ENCODE data around the gene PKN1. TPM values are rescaled to one million over a fixed set of nuclear protein-coding genes. Genes with fewer than 3 reads are reported as not detected.
A peak's percentile ranks its signal among the peaks of the same experiment; 100 is the strongest.

Gene PKN1
- total and polyA plus RNA-seq, 2 of the 4 experiments (the other 2 are of a cell fraction) = 39.1 to 41.4 TPM

GRCh38 chr19:14413693-14414181 lies 19.4 kb upstream of the PKN1 start:
- ChIA-PET CTCF (interaction anchor here (0.8 kb wide), 1 partner anchor 9 kb away, joined by 7 read pairs; no protein-coding TSS in a partner anchor), POLR2A (ENCODE audit: unreplicated experiment) (no interaction called here)
- peak overlapping the region; percentile 55 for H2AK9ac ChIP-seq (replicated peaks; ENCODE audit: low read depth, low read length, poor library complexity)
- no peak overlapping the region for H3K9ac ChIP-seq (ENCODE audit: low read depth, low read length)
- no peaks in the 10 kb centered on the region for H3K9me3 ChIP-seq (ENCODE audit: control insufficient read depth, insufficient read depth, low read length)
- peaks cover 0 to 47% of the 10 kb centered on the region in 2 experiments; a peak in 3 of 4 replicates for H3K79me1 ChIP-seq (ENCODE audit: low read depth in 1 of 2, low read length in 2 of 2)
- no TSS peak for BruUV-seq (replicated peaks)
- peaks cover 42% of the 10 kb centered on the region for H3K36me3 ChIP-seq (ENCODE audit: control insufficient read depth, insufficient read depth, low read length)
- H4K20me1 ChIP-seq (ENCODE audit: insufficient read depth, low read length) = peaks cover 83% of the 10 kb centered on the region
- H2BK15ac ChIP-seq (ENCODE audit: low read depth, low read length) = no peak overlapping the region
- peaks cover 9% of the 10 kb centered on the region; the same call in 1 of the 2 replicates for H3K9me1 ChIP-seq (ENCODE audit: insufficient read depth, low read length)
- H3K18ac ChIP-seq (ENCODE audit: low read depth, low read length) = no peak overlapping the region
- H3K27me3 ChIP-seq (ENCODE audit: control insufficient read depth, insufficient read depth, low read length) = no peaks in the 10 kb centered on the region
- H2BK5ac ChIP-seq (ENCODE audit: low read depth, low read length, poor library complexity, severe bottlenecking) = no peak overlapping the region
- no peak for TF ChIP-seq SMC3 (IDR thresholded peaks at IDR 0.05; ENCODE audit: low read depth, low read length)
- TF ChIP-seq RCOR1 (IDR thresholded peaks at IDR 0.05; ENCODE audit: insufficient replicate concordance, low read length) = no peak
- no peak for TF ChIP-seq ELK1 (IDR thresholded peaks at IDR 0.05; ENCODE audit: borderline replicate concordance, low read depth, low read length)
- no peak for TF ChIP-seq RFX5 (IDR thresholded peaks at IDR 0.05; ENCODE audit: low read depth, low read length)
- DNase-seq = peak; percentile 50
- H2BK20ac ChIP-seq (ENCODE audit: low read depth, low read length) = no peak overlapping the region
- intact Hi-C loops (cut with micrococcal nuclease) = no loop called here
- no peak overlapping the region for H2BK120ac ChIP-seq (ENCODE audit: low read depth, low read length)
- 0 out of 2 replicates have a peak overlapping the region, but pooled peaks have one; percentile 21 for H3K14ac ChIP-seq (replicated peaks; ENCODE audit: low read depth, low read length)
- H3K4me1 ChIP-seq (ENCODE audit: control insufficient read depth, insufficient read depth, low read length) = peaks cover 11% of the 10 kb centered on the region; the same call in 1 of the 2 replicates
- no peak overlapping the region for H2AK5ac ChIP-seq (ENCODE audit: low read depth, low read length)
- no peak overlapping the region for H3K4me2 ChIP-seq (ENCODE audit: low read depth, low read length)
- in situ Hi-C loops (cut with MboI; ENCODE audit: low sequenced_read_pairs) = no loop called here
- H4K91ac ChIP-seq (ENCODE audit: insufficient read depth, low read depth, low read length) = no peak overlapping the region
- WGBS, 2 experiments (ENCODE audit: extremely low coverage in 2 of 2, insufficient read length in 1 of 2) = no CpG with 5 or more reads among the region's 3 CpGs
- H2AFZ ChIP-seq (replicated peaks; ENCODE audit: low read length, poor library complexity) = no peak overlapping the region
- no peak overlapping the region for H3K56ac ChIP-seq (ENCODE audit: extremely low read depth, insufficient read depth, low read length)
- H4K8ac ChIP-seq (ENCODE audit: low read depth in 2 of 2, low read length in 2 of 2) = no peak overlapping the region
- no peak overlapping the region for H3K4ac ChIP-seq (ENCODE audit: low read depth, low read length)
- H3K23ac ChIP-seq (ENCODE audit: low read depth, low read length) = no peak overlapping the region
- H4K5ac ChIP-seq (ENCODE audit: low read depth, low read length) = no peak overlapping the region
- H3K27ac ChIP-seq (ENCODE audit: insufficient read depth, low read length) = peak overlapping the region; percentile 17; the same call in 1 of the 2 replicates
- no peak overlapping the region for H3K4me3 ChIP-seq (ENCODE audit: insufficient read depth, low read depth, low read length)
- dilution Hi-C loops (cut with HindIII; ENCODE audit: low sequenced_read_pairs, unreplicated experiment) = no loop called here
- ATAC-seq (ENCODE audit: low read depth) = peak; percentile 34

Measured in IMR-90 (cell line).